Measurements from ENCODE around the gene KIF2A. TPM values are rescaled to one million over a fixed set of nuclear protein-coding genes. Genes with fewer than 3 reads are reported as not detected.

The KIF2A gene
- total and polyA plus RNA-seq, 9 of the 15 experiments (the other 6 are each of a cell fraction or from before 2014, with no cell fraction given), result 42.6 to 126 (median 77.6) TPM

- TF ChIP-seq RNF2 (IDR thresholded peaks at IDR 0.05) (no peak), ZNF324 (CRISPR knock-in tag; IDR thresholded peaks at IDR 0.05) (no peak), KAT8 (IDR thresholded peaks at IDR 0.05; ENCODE audit: low read depth) (no peak), ZNF668 (CRISPR knock-in tag; IDR thresholded peaks at IDR 0.05) (no peak), ZBTB5 (IDR thresholded peaks at IDR 0.05) (no peak), NELFE (IDR thresholded peaks at IDR 0.05; ENCODE audit: insufficient read depth, insufficient read length) (no peak), SAFB2 (IDR thresholded peaks at IDR 0.05; ENCODE audit: borderline replicate concordance, low read depth, low read length, severe bottlenecking) (no peak), KDM1A (IDR thresholded peaks at IDR 0.05) (peak; percentile 84 to 86), ZNF696 (CRISPR knock-in tag; conservative IDR thresholded peaks at IDR 0.05) (no peak), PYGO2 (tag; IDR thresholded peaks at IDR 0.05) (no peak), ARID1B (IDR thresholded peaks at IDR 0.05) (peak; percentile 90), ZNF57 (CRISPR knock-in tag; IDR thresholded peaks at IDR 0.05) (no peak), ZFPM2 (CRISPR knock-in tag; IDR thresholded peaks at IDR 0.05) (no peak), DMBX1 (CRISPR knock-in tag; IDR thresholded peaks at IDR 0.05; ENCODE audit: borderline replicate concordance) (no peak), ELF1 (tag; IDR thresholded peaks at IDR 0.05) (no peak), E2F3 (CRISPR knock-in tag; IDR thresholded peaks at IDR 0.05) (no peak), HNRNPUL1 (IDR thresholded peaks at IDR 0.05; ENCODE audit: low read length) (no peak)
- TF ChIP-seq, protein P1, sequence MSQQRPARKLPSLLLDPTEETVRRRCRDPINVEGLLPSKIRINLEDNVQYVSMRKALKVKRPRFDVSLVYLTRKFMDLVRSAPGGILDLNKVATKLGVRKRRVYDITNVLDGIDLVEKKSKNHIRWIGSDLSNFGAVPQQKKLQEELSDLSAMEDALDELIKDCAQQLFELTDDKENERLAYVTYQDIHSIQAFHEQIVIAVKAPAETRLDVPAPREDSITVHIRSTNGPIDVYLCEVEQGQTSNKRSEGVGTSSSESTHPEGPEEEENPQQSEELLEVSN (IDR thresholded peaks at IDR 0.05; ENCODE audit: borderline replicate concordance in 1 of 2, extremely low read depth in 1 of 2, insufficient read depth in 1 of 2, insufficient read length in 1 of 2, low read depth in 1 of 2, low read length in 1 of 2, poor library complexity in 1 of 2, severe bottlenecking in 1 of 2), result no peak
- TF ChIP-seq, protein P2, sequence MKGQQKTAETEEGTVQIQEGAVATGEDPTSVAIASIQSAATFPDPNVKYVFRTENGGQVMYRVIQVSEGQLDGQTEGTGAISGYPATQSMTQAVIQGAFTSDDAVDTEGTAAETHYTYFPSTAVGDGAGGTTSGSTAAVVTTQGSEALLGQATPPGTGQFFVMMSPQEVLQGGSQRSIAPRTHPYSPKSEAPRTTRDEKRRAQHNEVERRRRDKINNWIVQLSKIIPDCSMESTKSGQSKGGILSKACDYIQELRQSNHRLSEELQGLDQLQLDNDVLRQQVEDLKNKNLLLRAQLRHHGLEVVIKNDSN (CRISPR knock-in tag; IDR thresholded peaks at IDR 0.05), result no peak
- TF ChIP-seq, protein P3, sequence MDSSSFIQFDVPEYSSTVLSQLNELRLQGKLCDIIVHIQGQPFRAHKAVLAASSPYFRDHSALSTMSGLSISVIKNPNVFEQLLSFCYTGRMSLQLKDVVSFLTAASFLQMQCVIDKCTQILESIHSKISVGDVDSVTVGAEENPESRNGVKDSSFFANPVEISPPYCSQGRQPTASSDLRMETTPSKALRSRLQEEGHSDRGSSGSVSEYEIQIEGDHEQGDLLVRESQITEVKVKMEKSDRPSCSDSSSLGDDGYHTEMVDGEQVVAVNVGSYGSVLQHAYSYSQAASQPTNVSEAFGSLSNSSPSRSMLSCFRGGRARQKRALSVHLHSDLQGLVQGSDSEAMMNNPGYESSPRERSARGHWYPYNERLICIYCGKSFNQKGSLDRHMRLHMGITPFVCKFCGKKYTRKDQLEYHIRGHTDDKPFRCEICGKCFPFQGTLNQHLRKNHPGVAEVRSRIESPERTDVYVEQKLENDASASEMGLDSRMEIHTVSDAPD (CRISPR knock-in tag; IDR thresholded peaks at IDR 0.05), result no peak
- TF ChIP-seq, protein P4, sequence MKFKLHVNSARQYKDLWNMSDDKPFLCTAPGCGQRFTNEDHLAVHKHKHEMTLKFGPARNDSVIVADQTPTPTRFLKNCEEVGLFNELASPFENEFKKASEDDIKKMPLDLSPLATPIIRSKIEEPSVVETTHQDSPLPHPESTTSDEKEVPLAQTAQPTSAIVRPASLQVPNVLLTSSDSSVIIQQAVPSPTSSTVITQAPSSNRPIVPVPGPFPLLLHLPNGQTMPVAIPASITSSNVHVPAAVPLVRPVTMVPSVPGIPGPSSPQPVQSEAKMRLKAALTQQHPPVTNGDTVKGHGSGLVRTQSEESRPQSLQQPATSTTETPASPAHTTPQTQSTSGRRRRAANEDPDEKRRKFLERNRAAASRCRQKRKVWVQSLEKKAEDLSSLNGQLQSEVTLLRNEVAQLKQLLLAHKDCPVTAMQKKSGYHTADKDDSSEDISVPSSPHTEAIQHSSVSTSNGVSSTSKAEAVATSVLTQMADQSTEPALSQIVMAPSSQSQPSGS (CRISPR knock-in tag; IDR thresholded peaks at IDR 0.05), result no peak
These were observed 4.6 kb downstream of the KIF2A start (continued) for GRCh38 chr5:62310426-62311143.
